Measurements from ENCODE around the gene KRT72.

The KRT72 gene

GRCh38 chr12:52630599-52631200 lies 29.4 kb upstream of the KRT72 start:
- DNase-seq (ENCODE audit: low read depth in 2 of 3, low spot score in 2 of 3), result no peak

- no peak for DNase-seq (ENCODE audit: low read depth in 2 of 3, low spot score in 2 of 3)
Observed at GRCh38 chr12:52630008-52630500, 28.8 kb upstream of the KRT72 start.

GRCh38 chr12:52629281-52630007 lies 28.2 kb upstream of the KRT72 start:
- DNase-seq (ENCODE audit: low read depth in 2 of 3, low spot score in 2 of 3), result no peak

DNA sequence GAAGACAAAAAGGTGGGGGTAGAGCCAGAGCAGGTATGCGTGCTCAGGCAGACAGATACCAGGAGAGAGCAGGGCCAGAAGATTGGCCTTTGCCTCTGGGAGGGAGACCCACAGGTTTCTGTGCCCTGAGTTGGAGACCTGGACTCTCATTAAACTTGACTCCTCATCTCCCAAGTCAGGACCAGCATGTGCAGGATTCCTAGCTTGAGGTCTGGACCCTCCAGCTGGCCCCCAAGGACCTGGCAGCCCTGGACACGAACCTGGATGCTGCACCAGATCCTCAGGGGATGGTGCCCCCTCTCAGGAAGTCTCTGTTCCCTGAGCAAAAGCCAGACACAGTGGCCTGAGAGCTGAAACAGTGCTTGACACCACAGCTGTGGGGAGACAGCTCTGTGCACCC lies 27.6 kb upstream of the KRT72 start:
- DNase-seq (ENCODE audit: low read depth in 2 of 3, low spot score in 2 of 3), result no peak

DNA sequence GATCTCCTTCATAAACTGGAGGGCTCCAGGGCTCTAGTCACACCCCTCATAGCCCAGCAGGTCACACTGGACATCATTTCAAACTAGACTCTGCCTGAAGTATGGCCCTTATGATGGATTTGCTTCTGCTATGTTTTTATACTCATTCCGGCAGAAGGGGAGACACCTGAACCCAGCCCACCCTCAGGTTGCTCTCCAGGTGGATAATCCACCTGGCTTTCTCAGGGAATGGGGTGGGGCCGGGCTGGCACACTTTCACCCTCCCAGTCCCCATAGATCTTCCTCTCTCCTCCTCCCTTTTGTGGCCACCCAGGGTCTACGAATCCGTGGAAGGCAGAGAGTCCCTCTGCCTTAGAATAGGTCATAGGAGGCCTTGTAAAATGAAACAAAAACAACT lies 26.8 kb upstream of the KRT72 start:
- DNase-seq (ENCODE audit: low read depth in 2 of 3, low spot score in 2 of 3), result no peak

GRCh38 chr12:52627395-52628110 lies 26.3 kb upstream of the KRT72 start:
- DNase-seq (ENCODE audit: low read depth in 2 of 3, low spot score in 2 of 3), result no peak

DNA sequence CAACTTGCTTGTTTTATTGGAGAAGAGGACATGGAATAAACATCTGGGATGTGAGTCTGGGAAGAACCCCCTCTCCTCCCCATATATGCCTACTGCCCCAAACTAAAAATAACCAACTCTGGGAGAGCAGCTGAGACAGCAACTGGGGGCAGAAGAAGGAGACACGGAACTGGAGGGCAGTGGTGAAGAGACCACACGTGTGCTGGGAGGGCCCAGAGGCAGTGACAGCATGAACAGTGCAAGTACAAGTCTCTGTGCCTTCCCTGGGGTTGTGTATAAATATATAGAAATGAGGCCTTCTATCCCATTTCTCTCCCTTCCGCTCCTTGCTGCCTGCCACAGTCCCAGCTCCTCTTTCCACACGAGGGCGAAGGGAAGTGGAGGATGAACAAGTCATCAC lies 21.1 kb upstream of the KRT72 start:
- no peak for DNase-seq (ENCODE audit: low read depth in 2 of 3, low spot score in 2 of 3)

GRCh38 chr12:52618866-52619265 lies 17.6 kb upstream of the KRT72 start:
- DNase-seq (ENCODE audit: low read depth in 2 of 3, low spot score in 2 of 3), result no peak

DNA sequence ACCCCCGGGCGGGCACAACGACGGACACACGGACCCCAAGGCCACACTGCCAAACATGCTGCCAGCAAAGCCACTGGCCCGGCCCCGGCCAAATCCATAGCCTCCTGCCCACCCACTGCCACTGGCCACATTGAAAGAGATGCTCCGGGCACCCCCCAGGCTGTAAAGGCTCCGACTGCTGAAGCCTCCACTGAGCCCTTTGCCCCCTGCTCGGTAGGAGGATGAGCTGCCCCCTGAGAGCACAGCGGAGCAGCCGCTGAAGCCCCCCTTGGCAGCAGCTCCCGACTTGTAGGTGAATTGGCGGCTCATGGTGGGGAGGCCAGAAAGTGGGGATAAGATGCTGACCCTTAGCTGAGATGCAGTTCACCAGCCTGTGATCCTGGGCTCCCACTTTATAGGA lies 17.0 kb upstream of the KRT72 start, which contains the start of gene KRT73:
Gene KRT73 (minus strand): TSS at position 344 of the 400 bp plus-strand sequence. CDS start 35 bp downstream, at position 309.
- DNase-seq (ENCODE audit: low read depth in 2 of 3, low spot score in 2 of 3), result no peak

DNA sequence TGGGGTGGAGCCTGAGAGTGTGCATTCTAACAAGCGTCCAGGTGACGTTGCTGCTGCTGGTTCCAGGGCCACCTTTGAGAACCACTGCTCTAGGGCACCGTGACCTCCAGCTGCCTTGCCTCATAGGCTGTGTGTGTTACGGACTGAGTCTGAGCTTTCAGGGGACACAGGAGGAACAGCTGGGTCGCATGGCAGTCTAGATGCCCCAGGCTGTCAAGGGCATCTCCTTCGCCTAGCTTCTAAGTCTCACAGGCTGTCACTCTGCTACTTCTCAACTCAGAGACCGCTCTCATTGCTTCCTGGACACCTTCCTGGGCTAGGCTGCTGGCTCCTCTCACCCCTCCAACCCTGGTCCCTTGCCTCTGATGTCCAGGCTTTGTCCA lies 16.1 kb upstream of the KRT72 start:
- no peak for DNase-seq (ENCODE audit: low read depth in 2 of 3, low spot score in 2 of 3)

DNA sequence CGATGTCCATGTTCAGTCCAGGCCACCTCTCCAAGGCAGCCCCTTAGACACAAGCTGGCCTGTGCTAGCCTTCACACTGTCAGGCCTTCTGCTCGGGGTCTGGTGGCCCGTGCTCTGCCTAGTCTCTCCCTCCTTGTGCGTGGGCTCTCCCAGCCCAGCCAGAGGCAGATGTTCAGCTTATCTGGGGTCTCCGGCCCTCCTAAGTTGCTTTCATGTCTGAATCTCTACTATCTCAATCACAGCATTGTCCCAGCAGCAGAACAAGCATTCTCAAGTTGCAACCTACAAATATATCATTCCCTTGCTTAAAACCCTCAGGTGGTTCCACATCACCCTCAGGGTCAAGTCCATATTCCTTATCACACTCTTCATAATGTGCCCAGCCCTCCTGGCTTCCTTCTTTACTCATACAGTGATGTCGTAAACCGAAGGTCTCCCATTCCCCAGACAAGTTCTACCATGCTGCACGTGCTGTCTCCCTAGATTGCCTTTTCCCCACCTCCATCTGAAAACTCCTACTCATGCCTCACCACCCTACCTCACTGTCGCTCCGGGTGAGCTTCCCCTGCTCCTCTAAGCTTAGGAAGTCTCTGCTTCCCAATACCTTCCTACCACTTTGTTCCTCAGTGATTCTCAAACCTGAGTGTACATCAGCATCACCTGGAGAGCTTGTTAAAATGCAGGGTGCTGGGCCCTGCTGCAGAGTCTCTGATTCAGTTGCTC lies 15.6 kb upstream of the KRT72 start:
- DNase-seq (ENCODE audit: low read depth in 2 of 3, low spot score in 2 of 3), result no peak

DNA sequence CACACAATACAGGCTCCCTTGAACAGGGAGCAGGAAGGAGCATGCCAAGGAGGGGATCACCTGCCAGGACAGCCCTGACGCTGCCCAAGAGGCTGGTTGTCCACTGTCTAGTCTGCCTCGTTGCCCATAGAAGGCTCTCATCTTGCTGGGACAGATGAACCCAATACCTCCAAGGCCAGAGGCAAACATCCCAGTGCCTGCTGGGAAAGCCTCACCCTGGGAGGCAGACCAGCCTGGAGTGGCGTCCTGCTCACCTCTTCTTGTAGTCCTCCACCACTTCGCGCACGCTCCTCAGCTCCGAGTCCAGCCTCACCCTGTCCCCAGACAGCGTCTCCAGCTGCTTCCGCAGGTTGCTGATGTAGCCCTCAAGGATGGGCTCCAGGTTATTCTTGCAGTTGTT lies 14.6 kb upstream of the KRT72 start:
- no peak for DNase-seq (ENCODE audit: low read depth in 2 of 3, low spot score in 2 of 3)

- DNase-seq (ENCODE audit: low read depth in 2 of 3, low spot score in 2 of 3), result no peak
Observed at GRCh38 chr12:52615208-52615868, 14.1 kb upstream of the KRT72 start.

GRCh38 chr12:52614381-52615207 lies 13.3 kb upstream of the KRT72 start:
- no peak for DNase-seq (ENCODE audit: low read depth in 2 of 3, low spot score in 2 of 3)

- DNase-seq (ENCODE audit: low read depth in 2 of 3, low spot score in 2 of 3), result no peak
Observed at GRCh38 chr12:52613384-52614030, 12.2 kb upstream of the KRT72 start.

GRCh38 chr12:52612431-52613383 lies 11.4 kb upstream of the KRT72 start:
- no peak for DNase-seq (ENCODE audit: low read depth in 2 of 3, low spot score in 2 of 3)

DNA sequence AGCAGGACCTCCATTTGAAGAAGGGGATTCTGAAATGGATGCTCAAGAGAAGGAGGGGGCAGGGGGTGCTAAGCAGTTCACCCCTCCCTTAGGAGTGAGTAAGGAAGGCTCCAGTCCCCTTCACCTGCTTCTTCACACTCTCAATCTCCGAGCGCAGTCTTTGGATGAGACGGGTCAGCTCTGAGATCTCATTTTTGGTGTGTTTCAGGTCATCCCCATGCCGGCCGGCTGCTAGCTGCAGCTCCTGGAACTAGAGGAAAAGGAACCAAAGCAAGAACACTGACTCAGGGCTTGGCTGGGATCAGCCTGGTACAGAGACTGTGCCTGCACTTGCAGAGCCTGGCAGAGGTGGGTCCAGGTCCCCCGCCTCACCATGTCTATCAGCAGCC lies 9.8 kb upstream of the KRT72 start:
- DNase-seq (ENCODE audit: low read depth in 2 of 3, low spot score in 2 of 3), result no peak

DNA sequence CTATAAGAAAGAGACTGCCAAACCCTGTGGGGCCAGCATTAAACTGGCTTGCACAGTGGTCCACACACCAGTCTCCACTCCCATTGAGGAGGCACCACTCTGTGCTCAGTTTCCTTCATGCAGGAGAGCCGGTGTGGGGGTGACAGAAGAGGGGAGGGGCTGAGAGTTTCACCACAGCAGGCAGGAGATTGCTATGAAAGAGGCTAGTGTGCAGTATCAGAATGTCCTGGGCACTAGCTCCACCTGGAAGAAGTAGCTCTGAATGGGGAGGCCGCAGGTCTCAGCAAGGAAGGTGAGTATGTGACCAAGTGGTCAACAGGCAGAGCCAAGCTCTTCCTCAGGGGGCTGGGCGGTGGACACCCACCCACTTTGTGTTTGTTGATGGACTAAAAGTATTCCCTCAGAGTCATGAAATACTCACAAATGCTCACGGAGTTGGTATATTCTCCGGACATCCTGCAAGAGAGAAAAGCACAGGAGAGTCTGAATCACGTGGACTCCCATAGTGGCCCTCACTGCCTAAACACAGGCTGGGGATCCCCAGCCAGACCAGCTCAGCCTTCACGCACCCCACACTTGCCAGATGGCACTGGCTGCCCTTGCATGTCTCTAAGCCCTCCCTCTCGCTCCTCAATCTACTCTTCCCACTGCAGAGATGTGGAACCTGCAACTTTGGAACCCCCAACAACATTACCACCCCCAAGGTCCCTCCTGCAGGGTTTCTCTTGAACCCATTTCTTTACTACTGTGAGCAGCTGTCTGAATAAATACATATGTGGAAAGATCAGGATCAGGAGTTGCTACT lies 7.8 kb upstream of the KRT72 start:
- no peak for DNase-seq (ENCODE audit: low read depth in 2 of 3, low spot score in 2 of 3)

Measured in activated CD8-positive, alpha-beta memory T cell treated with anti-CD3 and anti-CD28 coated beads for 48 hours (primary cell).